ENCODE measurements around the gene APOOL. TPM values are rescaled to one million over a fixed set of nuclear protein-coding genes. Genes with fewer than 3 reads are reported as not detected.
"Not testable (repeated sequence)": the region's sequence is repeated elsewhere in the genome, so short reads cannot be mapped to it uniquely, and the experiment has no call there.

APOOL gene
- total RNA-seq, 2 experiments from 2014 or later, result 15.4 to 16.5 TPM

- Mint-ChIP-seq H3K4me1 (ENCODE audit: low read depth) (no peaks in the 10 kb centered on the region), H3K27ac (no peak overlapping the region), H3K36me3 (ENCODE audit: low read depth) (peaks cover 11% of the 10 kb centered on the region), H3K4me3 (no peak overlapping the region), H3K27me3 (no peaks in the 10 kb centered on the region), H3K9me3 (no peaks in the 10 kb centered on the region)
- intact Hi-C loops (cut with micrococcal nuclease), result no loop called here
- DNase-seq, result no peak
- no peak for ATAC-seq
- ChIA-PET POLR2A (no interaction called here), CTCF (no interaction called here)
- no peak for TF ChIP-seq CTCF (IDR thresholded peaks at IDR 0.05)
Measured at GRCh38 chrX:85065512-85066198, 62.0 kb downstream of the APOOL start.

DNA sequence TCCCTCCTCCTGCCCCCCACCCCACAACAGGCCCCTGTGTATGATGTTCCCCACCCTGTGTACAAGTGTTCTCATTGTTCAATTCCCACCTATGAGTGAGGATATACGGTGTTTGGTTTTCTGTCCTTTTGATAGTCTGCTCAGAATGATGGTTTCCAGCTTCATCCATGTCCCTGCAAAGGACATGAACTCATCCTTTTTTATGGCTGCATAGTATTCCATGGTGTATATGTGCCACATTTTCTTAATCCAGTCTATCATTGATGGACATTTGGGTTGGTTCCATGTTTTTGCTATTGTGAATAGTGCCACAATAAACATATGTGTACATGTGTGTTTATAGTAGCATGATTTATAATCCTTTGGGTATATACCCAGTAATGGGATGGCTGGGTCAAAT lies 73.6 kb downstream of the APOOL start:
- POLR2A ChIA-PET; H3K27ac Mint-ChIP-seq; H3K4me3 Mint-ChIP-seq; H3K9me3 Mint-ChIP-seq; H3K4me1 Mint-ChIP-seq (ENCODE audit: low read depth); ATAC-seq; CTCF ChIA-PET; DNase-seq; H3K27me3 Mint-ChIP-seq; intact Hi-C loops (cut with micrococcal nuclease): not testable (repeated sequence)
- peaks cover 19% of the 10 kb centered on the region for H3K36me3 Mint-ChIP-seq (ENCODE audit: low read depth)

- DNase-seq, result peak; percentile 7
- H3K36me3 Mint-ChIP-seq (ENCODE audit: low read depth), result peaks cover 14% of the 10 kb centered on the region
- no peak overlapping the region for H3K27ac Mint-ChIP-seq
- ChIA-PET CTCF (interaction anchor here (0.6 to 0.7 kb wide), 5 partner anchors 11 to 50 kb away, joined by 3 read pairs; no protein-coding TSS in a partner anchor), POLR2A (no interaction called here)
- H3K4me1 Mint-ChIP-seq (ENCODE audit: low read depth), result no peaks in the 10 kb centered on the region
- TF ChIP-seq CTCF (IDR thresholded peaks at IDR 0.05), result peak; percentile 67
- H3K27me3 Mint-ChIP-seq, result no peaks in the 10 kb centered on the region
- intact Hi-C loops (cut with micrococcal nuclease), result no loop called here
- H3K9me3 Mint-ChIP-seq, result no peaks in the 10 kb centered on the region
- H3K4me3 Mint-ChIP-seq, result no peak overlapping the region
- ATAC-seq, result no peak
Measured at GRCh38 chrX:85084770-85085393, 81.2 kb downstream of the APOOL start.

DNA sequence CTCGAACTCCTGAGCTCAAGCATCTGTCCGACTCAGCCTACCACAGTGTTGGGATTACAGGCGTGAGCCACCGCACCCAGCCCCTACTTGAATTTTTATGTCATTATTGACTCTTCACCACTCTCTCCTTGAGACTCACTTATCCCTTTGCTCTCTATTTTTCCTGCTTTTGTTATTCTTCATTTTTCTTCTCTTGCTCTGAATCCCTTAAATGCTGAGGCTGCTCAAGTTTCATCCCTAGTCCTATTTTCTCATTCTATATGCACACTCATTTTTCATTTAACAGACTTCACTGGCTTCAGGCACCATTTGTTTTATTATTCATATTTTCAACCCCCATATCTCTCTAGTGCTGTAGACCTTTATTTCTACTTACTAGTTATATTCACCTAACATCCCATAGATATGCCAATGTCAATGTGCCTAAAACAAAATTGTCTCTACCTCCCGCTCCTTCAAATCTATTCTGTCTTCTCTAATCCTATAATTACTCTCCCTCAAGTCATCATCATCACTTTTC lies 85.7 kb downstream of the APOOL start:
- intact Hi-C loops (cut with micrococcal nuclease), result no loop called here
- H3K4me1 Mint-ChIP-seq (ENCODE audit: low read depth), result no peaks in the 10 kb centered on the region
- H3K4me3 Mint-ChIP-seq, result no peak overlapping the region
- no peaks in the 10 kb centered on the region for H3K27me3 Mint-ChIP-seq
- H3K9me3 Mint-ChIP-seq, result no peaks in the 10 kb centered on the region
- TF ChIP-seq CTCF (IDR thresholded peaks at IDR 0.05), result no peak
- peaks cover 16% of the 10 kb centered on the region for H3K36me3 Mint-ChIP-seq (ENCODE audit: low read depth)
- DNase-seq (no peak), ATAC-seq (no peak)
- CTCF ChIA-PET, result no interaction called here
- no peak overlapping the region for H3K27ac Mint-ChIP-seq
- POLR2A ChIA-PET, result no interaction called here

DNA sequence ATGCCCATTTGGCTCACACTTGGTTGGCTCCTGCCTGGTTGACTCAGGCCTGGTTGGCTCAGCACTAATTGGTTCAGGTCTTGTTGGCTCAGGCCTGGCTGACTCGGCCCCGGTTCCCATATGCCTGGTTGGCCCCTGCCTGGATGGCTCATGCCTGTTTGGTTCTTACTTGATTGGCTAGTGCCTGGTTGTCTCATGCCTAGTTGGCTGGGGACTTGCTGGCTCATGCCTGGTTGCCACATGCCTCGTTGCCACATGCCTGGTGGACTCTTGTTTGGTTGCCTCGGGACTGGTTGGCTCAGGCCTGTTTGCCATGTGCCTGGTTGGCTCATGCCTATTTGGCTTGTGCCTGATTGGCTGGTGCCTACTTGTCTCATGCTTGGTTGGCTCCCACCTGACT lies 103.7 kb downstream of the APOOL start:
- Mint-ChIP-seq H3K9me3 (no peaks in the 10 kb centered on the region), H3K4me3 (no peak overlapping the region), H3K27ac (no peak overlapping the region), H3K36me3 (ENCODE audit: low read depth) (no peaks in the 10 kb centered on the region), H3K27me3 (no peaks in the 10 kb centered on the region), H3K4me1 (ENCODE audit: low read depth) (no peaks in the 10 kb centered on the region)
- ChIA-PET CTCF (no interaction called here), POLR2A (no interaction called here)
- ATAC-seq, result no peak
- no peak for DNase-seq
- no peak for TF ChIP-seq CTCF (IDR thresholded peaks at IDR 0.05)
- intact Hi-C loops (cut with micrococcal nuclease), result no loop called here
